Adrenal gland (tissue), 12 donors: ENCODE measurements around the gene PPP1R3D. TPM values are rescaled to one million over a fixed set of nuclear protein-coding genes. Genes with fewer than 3 reads are reported as not detected.

Experiments used
- DNase-seq, 7 donors: peaks; one replicate each; pipeline ENCODE4 v3.0.0-alpha.2; 2019 to 2020
- H3K27ac ChIP-seq, 5 donors: fragments of 200-600 bp; sonication (generic) in 4 of 5; 1 replicate in 3 of 5; 2 replicates in 2 of 5; pipeline versions ENCODE4 v1.5.1 to v1.8.0; 2016 to 2020; ENCODE audit warnings: mild to moderate bottlenecking in 1 of 5
- H3K27me3 ChIP-seq: fragments of 200-600 bp; 2 replicates; pipeline ENCODE4 v1.8.0; 2021
- H3K36me3 ChIP-seq, 2 donors: fragments of 200-600 bp; replicated peaks in 1 of 2; 1 replicate in 1 of 2; 2 replicates in 1 of 2; pipeline versions ENCODE4 v1.5.1 to v1.8.0; 2018 to 2022
- H3K4me1 ChIP-seq, 2 donors: fragments of 200-600 bp; replicated peaks in 1 of 2; 1 replicate in 1 of 2; 2 replicates in 1 of 2; pipeline versions ENCODE4 v1.5.1 to v1.8.0; 2018 to 2021
- H3K4me3 ChIP-seq, 4 donors: fragments of 200-600 bp; sonication (generic) in 3 of 4; one replicate each; pipeline ENCODE4 v1.5.1; 2016 to 2018
- H3K9me3 ChIP-seq, 3 donors: fragments of 200-600 bp; sonication (generic) in 1 of 3; replicated peaks in 1 of 3; 1 replicate in 2 of 3; 2 replicates in 1 of 3; pipeline versions ENCODE4 v1.5.1 to v1.8.0; 2016 to 2021
- POLR2A ChIP-seq, 2 donors: fragments of 450-650 bp; IDR thresholded peaks; one replicate each; pipeline ENCODE4 v1.6.1; 2017; ENCODE audit warnings: antibody characterized with exemption in 2 of 2, mild to moderate bottlenecking in 2 of 2, moderate library complexity in 1 of 2
- WGBS, 4 donors: extraction: QIAGEN DNeasy Blood & Tissue Kit in 2 of 4; methylation state at CpG; one replicate each; pipeline versions ENCODE4 v1.1.5 to v1.1.7; 2013 to 2017; 5-methylcytosine and 5-hydroxymethylcytosine counted together
- intact Hi-C, 2 donors: fragments of 100-400 bp; cut with DNase I; formaldehyde crosslinking; loops; one replicate each; pipeline versions ENCODE4 v1.14.1 to v1.15.0; 2022 to 2023
- polyA plus RNA-seq, 3 donors: library from polyadenylated mRNA; stranded (reverse); fragments of 200-250 nt in 2 of 3; fragments of 350-450 nt in 1 of 3; fragmentation: Illumina TruSeq in 1 of 3; extraction: RNeasy Lipid Tissue Mini Kit (QIAGEN cat#74804) in 1 of 3; gene quantifications; one replicate each; pipeline ENCODE4 v1.2.3, GENCODE V29; 2013 to 2014
- total RNA-seq, 9 donors: library from RNA; depleted of rRNA in 4 of 9; stranded (reverse); fragments of >200 nt in 4 of 9; fragments of 120-200 nt in 1 of 9; fragmentation: NEBNext Ultra II Directional in 1 of 9; extraction: Animal tissue kit (Norgen Biotek cat#: 25700) in 1 of 9; gene quantifications; one replicate each; pipeline versions ENCODE4 v1.1.0 to v1.2.4, GENCODE V29; 2013 to 2023
- TF ChIP-seq, protein P1 (sequence below), 6 experiments: fragments of 450-650 bp in 4 of 6; fragments of 200-600 bp in 2 of 6; sonication (generic) in 1 of 6; IDR thresholded peaks; 1 replicate in 5 of 6; 2 replicates in 1 of 6; pipeline versions ENCODE4 v1.5.1 to v1.8.0; 2016 to 2021; ENCODE audit warnings: antibody characterized with exemption in 6 of 6, mild to moderate bottlenecking in 2 of 6, moderate library complexity in 1 of 6
- donor health status: healthy with polysubstance abuse.
- donor health status: Bipolar disorder and iron deficiency.
- donor health status: DM: yes; HTN: yes; CAD: no.
- donor health status: DM: no; HTN: no; CAD: no.
- donor health status: DM: no; HTN: no; CAD: no.
- donor health status: DM: yes; HTN: yes; CAD: no.

Gene PPP1R3D
- total and polyA plus RNA-seq, 12 donors, result 2.1 to 9.1 (median 6.7) TPM

DNA sequence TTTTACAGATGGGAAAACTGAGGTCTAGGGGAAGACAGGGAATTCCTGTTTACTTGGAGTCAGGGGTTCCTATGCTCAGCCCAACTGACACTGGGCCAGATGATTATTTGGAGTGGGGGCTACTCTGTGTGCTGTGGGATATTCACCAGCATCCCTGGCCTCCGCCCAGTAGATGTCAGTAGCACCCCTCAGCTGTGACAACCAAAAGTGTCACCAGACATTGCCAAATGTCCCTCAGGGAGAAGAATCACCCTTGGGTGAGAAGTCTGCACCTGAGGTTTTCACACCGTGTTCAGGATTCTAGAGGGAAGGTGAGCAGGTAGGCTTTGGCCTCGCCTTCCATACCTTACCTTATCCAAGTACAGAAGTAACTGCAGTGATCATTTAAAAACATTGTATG, 45.8 kb upstream of the PPP1R3D start:
- H3K9me3 ChIP-seq, result peaks cover 0 to 4% (median 0%) of the 10 kb centered on the region in 3 donors

DNA sequence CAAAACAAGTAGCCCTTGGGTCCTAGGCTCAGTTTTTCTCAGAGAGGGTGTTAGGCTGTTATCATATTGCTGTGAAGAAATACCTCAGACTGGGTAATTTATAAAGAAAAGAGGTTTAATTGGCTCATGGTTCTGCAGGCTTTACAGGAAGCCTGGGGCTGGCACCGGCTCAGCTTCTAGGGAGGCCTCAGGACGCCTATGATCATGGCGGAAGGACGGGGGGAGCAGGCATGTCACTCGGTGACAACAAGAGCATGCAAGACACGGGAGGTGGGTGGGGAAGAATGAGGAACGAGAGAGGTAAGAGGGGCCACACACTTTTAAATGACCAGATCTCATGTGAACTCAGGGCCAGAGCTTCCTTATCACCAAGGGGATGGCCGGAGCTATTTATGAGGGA, 45.1 kb upstream of the PPP1R3D start:
- Histone ChIP-seq H3K27me3 (no peaks in the 10 kb centered on the region), H3K4me3 (no peak overlapping the region)
- WGBS, 4 donors, result 77 to 95% (median 90%) methylated on average over 8 of the region's 8 CpGs

More for the DNA sequence above, 45.8 kb upstream of the PPP1R3D start:
- H3K4me3 ChIP-seq, result no peak overlapping the region
- no peak overlapping the region for H3K27ac ChIP-seq
- no peaks in the 10 kb centered on the region for H3K27me3 ChIP-seq
- H3K4me1 ChIP-seq, result no peaks in the 10 kb centered on the region
- no peak for DNase-seq
- no peaks in the 10 kb centered on the region for H3K36me3 ChIP-seq
- WGBS, 4 donors, result 77 to 95% (median 91%) methylated on average over 2 to 3 of the region's 3 CpGs
- TF ChIP-seq POLR2A (IDR thresholded peaks at IDR 0.05), result no peak
- TF ChIP-seq, protein P1, sequence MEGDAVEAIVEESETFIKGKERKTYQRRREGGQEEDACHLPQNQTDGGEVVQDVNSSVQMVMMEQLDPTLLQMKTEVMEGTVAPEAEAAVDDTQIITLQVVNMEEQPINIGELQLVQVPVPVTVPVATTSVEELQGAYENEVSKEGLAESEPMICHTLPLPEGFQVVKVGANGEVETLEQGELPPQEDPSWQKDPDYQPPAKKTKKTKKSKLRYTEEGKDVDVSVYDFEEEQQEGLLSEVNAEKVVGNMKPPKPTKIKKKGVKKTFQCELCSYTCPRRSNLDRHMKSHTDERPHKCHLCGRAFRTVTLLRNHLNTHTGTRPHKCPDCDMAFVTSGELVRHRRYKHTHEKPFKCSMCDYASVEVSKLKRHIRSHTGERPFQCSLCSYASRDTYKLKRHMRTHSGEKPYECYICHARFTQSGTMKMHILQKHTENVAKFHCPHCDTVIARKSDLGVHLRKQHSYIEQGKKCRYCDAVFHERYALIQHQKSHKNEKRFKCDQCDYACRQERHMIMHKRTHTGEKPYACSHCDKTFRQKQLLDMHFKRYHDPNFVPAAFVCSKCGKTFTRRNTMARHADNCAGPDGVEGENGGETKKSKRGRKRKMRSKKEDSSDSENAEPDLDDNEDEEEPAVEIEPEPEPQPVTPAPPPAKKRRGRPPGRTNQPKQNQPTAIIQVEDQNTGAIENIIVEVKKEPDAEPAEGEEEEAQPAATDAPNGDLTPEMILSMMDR (IDR thresholded peaks at IDR 0.05), result no peak
- intact Hi-C loops, result no loop called here

DNA sequence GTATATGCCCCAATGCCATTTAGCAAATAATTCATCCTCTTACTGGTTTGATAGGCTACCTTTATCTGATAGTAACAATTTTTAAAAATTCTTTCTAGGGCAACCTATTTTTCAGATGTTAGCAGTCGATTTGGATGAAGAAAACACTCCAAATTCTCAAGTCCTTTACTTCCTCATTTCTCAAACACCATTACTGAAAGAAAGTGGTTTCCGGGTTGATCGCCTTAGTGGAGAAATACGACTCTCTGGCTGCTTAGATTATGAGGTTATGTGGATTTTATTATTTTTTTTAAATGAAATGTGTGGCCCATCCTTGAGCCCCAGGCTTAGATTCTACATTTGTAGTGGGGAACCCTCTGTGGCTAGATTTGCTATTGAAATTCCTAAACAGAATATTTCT, 44.4 kb upstream of the PPP1R3D start:
- TF ChIP-seq, protein P1 (IDR thresholded peaks at IDR 0.05), result no peak
- TF ChIP-seq POLR2A (IDR thresholded peaks at IDR 0.05), result no peak
- Histone ChIP-seq H3K4me3 (no peak overlapping the region), H3K27me3 (no peaks in the 10 kb centered on the region), H3K4me1 (no peaks in the 10 kb centered on the region), H3K9me3 (peaks cover 0 to 4% (median 0%) of the 10 kb centered on the region in 3 donors), H3K27ac (no peak overlapping the region), H3K36me3 (no peaks in the 10 kb centered on the region)
- WGBS, 4 donors, result 72 to 83% (median 73%) methylated on average over 4 of the region's 4 CpGs
- no peak for DNase-seq
- intact Hi-C loops, result no loop called here

More for the DNA sequence above, 45.1 kb upstream of the PPP1R3D start:
- Histone ChIP-seq H3K9me3 (peaks cover 0 to 4% (median 0%) of the 10 kb centered on the region in 3 donors), H3K4me1 (no peaks in the 10 kb centered on the region), H3K27ac (no peak overlapping the region), H3K36me3 (no peaks in the 10 kb centered on the region)
- no peak for DNase-seq
- TF ChIP-seq, protein P1 (IDR thresholded peaks at IDR 0.05), result no peak
- no peak for TF ChIP-seq POLR2A (IDR thresholded peaks at IDR 0.05)
- intact Hi-C loops, result no loop called here

DNA sequence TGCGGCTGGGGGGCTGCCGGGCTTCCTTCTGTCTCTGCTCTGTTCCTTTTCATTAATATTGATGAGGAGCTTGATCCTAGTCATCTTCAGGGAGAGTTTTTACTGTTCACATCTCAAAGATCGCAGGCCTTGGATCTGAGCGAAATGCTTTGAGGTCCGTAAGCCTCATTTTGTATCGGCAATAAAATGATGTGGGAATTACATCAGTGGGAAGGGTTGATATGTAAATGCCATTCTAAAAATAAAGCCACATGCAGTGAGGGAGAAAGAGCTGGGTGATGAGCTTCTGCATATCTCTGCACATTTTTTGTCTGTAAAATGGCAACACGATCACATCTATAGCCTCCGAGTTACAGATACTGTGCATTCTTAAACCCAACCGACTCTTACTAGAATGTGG, 43.0 kb upstream of the PPP1R3D start:
- no peaks in the 10 kb centered on the region for H3K36me3 ChIP-seq
- no peak overlapping the region for H3K4me3 ChIP-seq
- peaks cover 0 to 4% (median 0%) of the 10 kb centered on the region in 3 donors for H3K9me3 ChIP-seq
- no peaks in the 10 kb centered on the region for H3K4me1 ChIP-seq
- H3K27me3 ChIP-seq, result no peaks in the 10 kb centered on the region
- WGBS, 4 donors, result 92 to 94% (median 93%) methylated on average over 9 of the region's 9 CpGs
- H3K27ac ChIP-seq, result no peak overlapping the region
- TF ChIP-seq, protein P1 (IDR thresholded peaks at IDR 0.05), result no peak
- no peak for TF ChIP-seq POLR2A (IDR thresholded peaks at IDR 0.05)
- no peak for DNase-seq
- intact Hi-C loops, result no loop called here
